Hippocampal formation (tissue), 2 donors: Measurements from ENCODE around the gene USP1.

Experiments used
- DNase-seq, 2 donors: peaks; one replicate each; lab custom pipeline; 2025; lab: John Stamatoyannopoulos, UW

USP1 gene

GRCh38 chr1:62484824-62485468, 48.1 kb downstream of the USP1 start:
- DNase-seq: no peak

DNA sequence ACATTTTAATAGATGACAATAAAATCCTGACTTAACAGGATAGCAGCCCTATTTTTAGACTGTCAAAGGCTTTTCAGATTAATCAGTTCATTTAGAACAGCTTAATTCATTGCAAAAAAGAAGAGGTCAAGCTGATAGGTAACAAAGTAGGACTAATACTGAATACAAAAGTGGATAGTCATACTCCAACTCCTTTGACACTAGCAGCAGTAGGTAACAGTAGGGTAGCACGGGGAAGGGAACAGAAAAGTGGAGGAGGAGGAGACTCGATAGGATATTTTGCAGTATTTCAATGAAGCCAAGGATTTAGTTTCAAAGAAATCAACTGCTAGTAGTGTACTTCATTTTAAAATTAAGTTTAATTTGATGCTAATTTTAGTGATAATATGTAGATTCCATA, 51.1 kb downstream of the USP1 start:
- no peak for DNase-seq

DNA sequence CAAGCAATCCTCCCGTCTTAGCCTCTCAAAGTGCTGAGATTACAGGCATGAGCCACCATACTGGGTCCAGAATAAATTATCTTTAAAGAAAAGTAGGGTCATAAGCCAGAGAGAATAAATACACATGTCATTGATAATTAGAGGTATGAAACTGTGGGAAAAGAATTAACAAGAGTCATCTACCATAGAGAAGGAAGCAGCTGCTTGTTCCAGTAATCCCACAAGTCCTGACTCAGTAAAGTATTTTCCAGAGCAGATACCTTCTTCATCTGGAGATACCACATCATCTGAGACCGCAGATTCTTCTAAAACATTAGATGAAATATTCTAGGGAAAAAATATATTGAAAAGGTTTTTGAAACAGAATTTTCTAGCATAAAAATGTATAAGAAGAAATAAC, 55.7 kb downstream of the USP1 start:
- no peak for DNase-seq

- no peak for DNase-seq
Measured at GRCh38 chr1:62493656-62494055, 56.8 kb downstream of the USP1 start.

- no peak for DNase-seq
Measured at GRCh38 chr1:62494137-62494536, 57.3 kb downstream of the USP1 start.

DNA sequence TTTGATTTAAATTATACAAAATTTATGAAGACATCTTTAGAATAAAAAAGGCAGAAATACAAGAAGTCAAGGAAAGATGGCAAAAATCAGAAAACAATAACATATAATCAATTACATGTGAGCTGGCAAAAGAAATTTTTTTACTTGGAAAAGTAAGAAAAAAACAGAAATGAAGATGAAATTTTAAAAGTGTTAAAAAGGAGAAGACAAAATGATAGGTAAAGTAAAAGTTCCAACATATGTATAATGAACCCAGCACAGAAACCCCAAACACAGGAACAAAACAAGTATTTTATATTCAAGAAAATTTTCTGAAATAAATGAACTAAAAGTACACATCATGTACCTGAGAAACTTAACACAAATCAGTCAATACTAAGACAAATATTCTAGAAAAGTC, 63.4 kb downstream of the USP1 start:
- no peak for DNase-seq
